HEK293 (cell line): Measurements from ENCODE around the gene GNAQ.
"Not testable (repeated sequence)": the region's sequence is repeated elsewhere in the genome, so short reads cannot be mapped to it uniquely, and the experiment has no call there.

Experiments
- CTCF ChIA-PET: fragments of 350-600 bp; formaldehyde crosslinking; extraction: SDS; loops from one replicate; lab custom pipeline; 2021; ENCODE audit warnings: antibody characterized with exemption; lab: Yijun Ruan, JAX
- POLR2A ChIA-PET: fragments of 300-600 bp; formaldehyde crosslinking; extraction: SDS; loops from one replicate; lab custom pipeline; 2020; ENCODE audit warnings: antibody characterized with exemption, inconsistent platforms; lab: Yijun Ruan, JAX
- H3K27ac ChIP-seq: fragments of 200-500 bp; sonication (Bioruptor generic); 2 replicates; pipeline ENCODE4 v1.5.1; 2014; ENCODE audit warnings: low read depth, low read length, control low read depth, inconsistent platforms; ENCODE audit errors: extremely low read depth
- H3K36me3 ChIP-seq, 2 experiments: fragments of 200-500 bp in 1 of 2; sonication (Bioruptor generic) in 1 of 2; 1 replicate in 1 of 2; 2 replicates in 1 of 2; pipeline ENCODE4 v1.5.1; 2014 to 2017; ENCODE audit warnings: inconsistent platforms in 2 of 2, low read length in 2 of 2; ENCODE audit not compliant: control insufficient read depth in 2 of 2, insufficient read depth in 1 of 2
- H3K4me1 ChIP-seq: fragments of 200-500 bp; sonication (Bioruptor generic); 2 replicates; pipeline ENCODE4 v1.5.1; 2014; ENCODE audit warnings: mild to moderate bottlenecking, low read length, inconsistent platforms; ENCODE audit not compliant: control insufficient read depth, insufficient read depth
- H3K4me3 ChIP-seq: 2 replicates; pipeline ENCODE4 v1.5.1; 2011; ENCODE audit warnings: low read depth, mild to moderate bottlenecking, control low read depth, low read length, moderate library complexity
- H3K9me3 ChIP-seq: fragments of 200-500 bp; sonication (Bioruptor generic); 2 replicates; pipeline ENCODE4 v1.5.1; 2014; ENCODE audit warnings: low read depth, low read length, inconsistent platforms; ENCODE audit not compliant: control insufficient read depth, insufficient read depth
- GLI2 ChIP-seq: fragments of 450-650 bp; formaldehyde crosslinking; IDR thresholded peaks from 2 replicates; pipeline ENCODE4; 2017; ENCODE audit warnings: missing biosample characterization, missing genetic modification characterization, low read depth, borderline replicate concordance
- MZF1 ChIP-seq: fragments of 450-650 bp; formaldehyde crosslinking; IDR thresholded peaks from 2 replicates; pipeline ENCODE4 v1.5.1; 2017; ENCODE audit warnings: missing biosample characterization, missing genetic modification characterization, borderline replicate concordance
- ZFHX2 ChIP-seq: fragments of 450-650 bp; formaldehyde crosslinking; conservative IDR thresholded peaks from 2 replicates; pipeline ENCODE4 v1.5.1; 2016; ENCODE audit warnings: missing biosample characterization, missing genetic modification characterization
- ZNF2 ChIP-seq: fragments of 450-650 bp; formaldehyde crosslinking; IDR thresholded peaks from 2 replicates; pipeline ENCODE4 v1.5.1; 2016; ENCODE audit warnings: missing biosample characterization, missing genetic modification characterization
- ZNF274 ChIP-seq, 2 experiments: fragments of 200-500 bp in 1 of 2; fragments of 450-650 bp in 1 of 2; sonication (Bioruptor generic) in 1 of 2; formaldehyde crosslinking in 1 of 2; IDR thresholded peaks; 2 replicates each; pipeline versions ENCODE4 v1.5.1 to v1.6.1; 2014 to 2016; ENCODE audit warnings: borderline replicate concordance in 1 of 2, inconsistent platforms in 1 of 2, low read length in 1 of 2, missing biosample characterization in 1 of 2, missing genetic modification characterization in 1 of 2
- ZNF324 ChIP-seq: fragments of 450-650 bp; formaldehyde crosslinking; IDR thresholded peaks from 2 replicates; pipeline ENCODE4 v1.5.1; 2016; ENCODE audit warnings: missing biosample characterization, missing genetic modification characterization
- ZNF398 ChIP-seq: fragments of 450-650 bp; formaldehyde crosslinking; IDR thresholded peaks from 2 replicates; pipeline ENCODE4 v1.5.1; 2017; ENCODE audit warnings: missing biosample characterization, missing genetic modification characterization
- ZNF488 ChIP-seq: fragments of 450-650 bp; formaldehyde crosslinking; IDR thresholded peaks from 2 replicates; pipeline ENCODE4 v1.5.1; 2016; ENCODE audit warnings: missing biosample characterization, missing genetic modification characterization
- ZNF626 ChIP-seq: fragments of 450-650 bp; sonication (Bioruptor Pico); formaldehyde crosslinking; IDR thresholded peaks from 2 replicates; pipeline ENCODE4 v1.5.1; 2018; ENCODE audit warnings: missing biosample characterization, missing genetic modification characterization, inconsistent platforms
- ZNF837 ChIP-seq: fragments of 450-650 bp; formaldehyde crosslinking; IDR thresholded peaks from 2 replicates; pipeline ENCODE4 v1.5.1; 2016; ENCODE audit warnings: missing biosample characterization, missing genetic modification characterization
- ZSCAN5A ChIP-seq: fragments of 450-650 bp; formaldehyde crosslinking; IDR thresholded peaks from 2 replicates; pipeline ENCODE4 v1.5.1; 2016; ENCODE audit warnings: missing biosample characterization, missing genetic modification characterization

Gene GNAQ

GRCh38 chr9:77725046-77725694, 306.4 kb downstream of the GNAQ start (continued):
- no peak for TF ChIP-seq ZSCAN5A (tag by site-specific recombination)
- TF ChIP-seq, all 188 proteins: peak for 0

GRCh38 chr9:77721156-77721555, 310.5 kb downstream of the GNAQ start:
- POLR2A ChIA-PET = not testable (repeated sequence)

GRCh38 chr9:77719321-77719720, 312.3 kb downstream of the GNAQ start:
- CTCF ChIA-PET = no interaction called here
- POLR2A ChIA-PET = no interaction called here
- no peaks in the 10 kb centered on the region for H3K9me3 ChIP-seq

More at GRCh38 chr9:77721156-77721555, 310.5 kb downstream of the GNAQ start:
- not testable (repeated sequence) for H3K4me1 ChIP-seq, H3K27ac ChIP-seq, H3K9me3 ChIP-seq, H3K4me3 ChIP-seq, H3K36me3 ChIP-seq
- CTCF ChIA-PET = interaction anchor here (0.7 kb wide), 1 partner anchor 31 kb away, joined by 3 read pairs; no protein-coding TSS in a partner anchor

GRCh38 chr9:77718298-77718640, 313.3 kb downstream of the GNAQ start:
- POLR2A ChIA-PET, H3K27ac ChIP-seq: not testable (repeated sequence)
- CTCF ChIA-PET = interaction anchor here (0.6 kb wide), 1 partner anchor 241 kb away, joined by 5 read pairs; no protein-coding TSS in a partner anchor

More at GRCh38 chr9:77719321-77719720, 312.3 kb downstream of the GNAQ start:
- H3K27ac ChIP-seq = no peak overlapping the region
- H3K4me3 ChIP-seq = no peak overlapping the region
- TF ChIP-seq ZNF274 (IDR thresholded peaks at IDR 0.05; ENCODE audit: low read length) = no peak
- no peak for TF ChIP-seq ZNF274 (tag by site-specific recombination; IDR thresholded peaks at IDR 0.05; ENCODE audit: borderline replicate concordance)
- TF ChIP-seq MZF1 (tag by site-specific recombination) = no peak
- TF ChIP-seq ZFHX2 = no peak
- no peak for TF ChIP-seq ZNF488 (tag by site-specific recombination)
- no peaks in the 10 kb centered on the region for H3K36me3 ChIP-seq
- H3K4me1 ChIP-seq = no peaks in the 10 kb centered on the region

GRCh38 chr9:77717608-77718297, 313.9 kb downstream of the GNAQ start:
- H3K27ac ChIP-seq, POLR2A ChIA-PET, H3K4me3 ChIP-seq, H3K9me3 ChIP-seq, H3K4me1 ChIP-seq, H3K36me3 ChIP-seq: not testable (repeated sequence)
- CTCF ChIA-PET = interaction anchor here (0.6 to 0.9 kb wide), 3 partner anchors 34 to 240 kb away, joined by 3 to 5 read pairs (median 4); no protein-coding TSS in a partner anchor

More at GRCh38 chr9:77718298-77718640, 313.3 kb downstream of the GNAQ start:
- H3K9me3 ChIP-seq, H3K36me3 ChIP-seq, H3K4me3 ChIP-seq, H3K4me1 ChIP-seq: not testable (repeated sequence)

- H3K4me1 ChIP-seq = no peaks in the 10 kb centered on the region
- POLR2A ChIA-PET = interaction anchor here (1.1 kb wide), 1 partner anchor 77 kb away, joined by 3 read pairs; no protein-coding TSS in a partner anchor
- H3K9me3 ChIP-seq = no peaks in the 10 kb centered on the region
- H3K4me3 ChIP-seq = no peak overlapping the region
- H3K27ac ChIP-seq = no peak overlapping the region
- no peaks in the 10 kb centered on the region for H3K36me3 ChIP-seq
- CTCF ChIA-PET = interaction anchor here (0.8 kb wide), 1 partner anchor 256 kb away, joined by 3 read pairs; no protein-coding TSS in a partner anchor
- TF ChIP-seq ZNF324 (no peak), ZNF837 (tag by site-specific recombination) (no peak), ZNF2 (no peak), GLI2 (tag by site-specific recombination) (no peak), ZNF626 (tag by site-specific recombination) (no peak), ZNF398 (tag by site-specific recombination) (no peak)
Measured at GRCh38 chr9:77714077-77714549, 317.5 kb downstream of the GNAQ start.
